ENCODE measurements around the gene SPI1.

GRCh38 chr11:47415091-47415854, 36.9 kb upstream of the SPI1 start:
- TF ChIP-seq YY1 (IDR thresholded peaks at IDR 0.05; ENCODE audit: insufficient read depth, insufficient read length) (no peak), SUZ12 (IDR thresholded peaks at IDR 0.05; ENCODE audit: extremely low read depth, insufficient read depth, insufficient read length) (no peak), ZNF274 (IDR thresholded peaks at IDR 0.05; ENCODE audit: low read depth, low read length) (no peak)

Measured in NT2/D1 (cell line).